SK-N-SH (cell line): ENCODE measurements around the gene UBE2S. TPM values are rescaled to one million over a fixed set of nuclear protein-coding genes. Genes with fewer than 3 reads are reported as not detected.
A peak's percentile ranks its signal among the peaks of the same experiment; 100 is the strongest.

Experiments
- CTCF ChIA-PET: fragments of 300-600, 350-600 bp; formaldehyde crosslinking; extraction: SDS; loops from one replicate; lab custom pipeline; 2021; lab: Yijun Ruan, JAX
- POLR2A ChIA-PET: fragments of 350-600 bp; sonication (Branson Sonifier 250); formaldehyde crosslinking; extraction: SDS; loops from one replicate; lab custom pipeline; 2020; ENCODE audit warnings: antibody characterized with exemption, inconsistent platforms; lab: Yijun Ruan, JAX
- DNase-seq: peaks from one replicate; pipeline ENCODE4 v3.0.0; 2012
- H2AFZ ChIP-seq: fragments of 200-600 bp; sonication (generic); 2 replicates; pipeline ENCODE4 v1.8.1; 2016; ENCODE audit warnings: antibody characterized with exemption, mild to moderate bottlenecking, low read depth
- H3F3A ChIP-seq: fragments of 200-600 bp; sonication (generic); replicated peaks from 2 replicates; pipeline ENCODE3; 2016; ENCODE audit warnings: antibody characterized with exemption, mild to moderate bottlenecking; ENCODE audit not compliant: insufficient read depth
- H3K27ac ChIP-seq, 2 experiments: fragments of 200-500 bp in 1 of 2; fragments of 200-600 bp in 1 of 2; sonication (Bioruptor generic) in 1 of 2; sonication (generic), shearing (Covaris generic) in 1 of 2; 2 replicates each; pipeline versions ENCODE4 v1.5.1 to v1.6.1; 2014 to 2016; ENCODE audit warnings: low read depth in 2 of 2, inconsistent platforms in 1 of 2, low read length in 1 of 2, mild to moderate bottlenecking in 1 of 2, mixed read lengths in 1 of 2
- H3K27me3 ChIP-seq: fragments of 200-600 bp; sonication (generic), shearing (Covaris generic); 2 replicates; pipeline ENCODE4 v1.6.1; 2016; ENCODE audit warnings: mixed run types; ENCODE audit not compliant: insufficient read depth
- H3K36me3 ChIP-seq, 2 experiments: fragments of 200-500 bp in 1 of 2; fragments of 200-600 bp in 1 of 2; sonication (Bioruptor generic) in 1 of 2; sonication (generic) in 1 of 2; replicated peaks in 1 of 2; 2 replicates each; pipeline versions ENCODE3 to v1.5.1; 2014 to 2016; ENCODE audit warnings: low read length in 1 of 2, mild to moderate bottlenecking in 1 of 2; ENCODE audit not compliant: insufficient read depth in 2 of 2, control insufficient read depth in 1 of 2
- H3K4me1 ChIP-seq, 2 experiments: fragments of 200-500 bp in 1 of 2; fragments of 200-600 bp in 1 of 2; sonication (Bioruptor generic) in 1 of 2; sonication (generic), shearing (Covaris generic) in 1 of 2; 2 replicates each; pipeline versions ENCODE4 v1.5.1 to v1.6.1; 2014 to 2016; ENCODE audit warnings: low read depth in 1 of 2, low read length in 1 of 2, mixed run types in 1 of 2; ENCODE audit not compliant: insufficient read depth in 2 of 2, control insufficient read depth in 1 of 2
- H3K4me2 ChIP-seq: fragments of 200-600 bp; sonication (generic), shearing (Covaris generic); 2 replicates; pipeline ENCODE4 v1.6.1; 2017; ENCODE audit warnings: mixed run types
- H3K4me3 ChIP-seq, 2 experiments: fragments of 200-500 bp in 1 of 2; fragments of 200-600 bp in 1 of 2; sonication (Bioruptor generic) in 1 of 2; sonication (generic), shearing (Covaris generic) in 1 of 2; 2 replicates each; pipeline versions ENCODE4 v1.5.1 to v1.8.1; 2014 to 2016; ENCODE audit warnings: low read depth in 2 of 2, inconsistent platforms in 1 of 2, low read length in 1 of 2, mild to moderate bottlenecking in 1 of 2, mixed read lengths in 1 of 2, moderate library complexity in 1 of 2
- H3K79me2 ChIP-seq: fragments of 200-600 bp; sonication (generic); 2 replicates; pipeline ENCODE4 v1.8.1; 2017; ENCODE audit warnings: mild to moderate bottlenecking; ENCODE audit not compliant: insufficient read depth
- H3K9ac ChIP-seq: fragments of 200-600 bp; sonication (generic); 2 replicates; pipeline ENCODE4 v1.6.1; 2017; ENCODE audit warnings: mixed run types
- H3K9me2 ChIP-seq: fragments of 200-600 bp; sonication (generic); 2 replicates; pipeline ENCODE4 v1.6.1; 2017; ENCODE audit warnings: mixed run types
- H3K9me3 ChIP-seq: fragments of 200-600 bp; sonication (generic); 2 replicates; pipeline ENCODE4 v1.6.1; 2017; ENCODE audit warnings: mixed run types, mild to moderate bottlenecking, moderate library complexity
- H4K20me1 ChIP-seq: fragments of 200-600 bp; sonication (generic); 2 replicates; pipeline ENCODE4 v1.6.1; 2017; ENCODE audit warnings: mild to moderate bottlenecking, mixed run types; ENCODE audit not compliant: insufficient read depth
- CHD2 ChIP-seq: fragments of 150-350 bp; IDR thresholded peaks from 2 replicates; pipeline ENCODE4 v1.6.1; 2018; ENCODE audit warnings: low read length; ENCODE audit not compliant: partially characterized antibody
- FOXM1 ChIP-seq: IDR thresholded peaks from 2 replicates; pipeline ENCODE4 v1.4.0; 2012; ENCODE audit warnings: low read depth, mild to moderate bottlenecking
- MEF2A ChIP-seq: IDR thresholded peaks from 2 replicates; pipeline ENCODE4 v1.4.0; 2012; ENCODE audit warnings: low read depth, borderline replicate concordance
- MXI1 ChIP-seq: IDR thresholded peaks from 2 replicates; pipeline ENCODE4 v1.6.1; 2012; ENCODE audit warnings: mild to moderate bottlenecking, low read depth, low read length, improper control_type of control experiment
- POLR2AphosphoS5 ChIP-seq: IDR thresholded peaks from 2 replicates; pipeline ENCODE4 v1.6.1; 2012; ENCODE audit warnings: low read depth, low read length
- RAD21 ChIP-seq: IDR thresholded peaks from 2 replicates; pipeline ENCODE4 v1.6.1; 2012; ENCODE audit warnings: mild to moderate bottlenecking, low read length
- RCOR1 ChIP-seq: fragments of 150-350 bp; IDR thresholded peaks from 2 replicates; pipeline ENCODE4 v1.6.1; 2017; ENCODE audit warnings: antibody characterized with exemption, low read length
- RFX5 ChIP-seq: IDR thresholded peaks from 2 replicates; pipeline ENCODE4 v1.6.1; 2012; ENCODE audit warnings: mild to moderate bottlenecking, improper control_type of control experiment, low read length
- RXRA ChIP-seq: IDR thresholded peaks from 2 replicates; pipeline ENCODE4 v1.4.0; 2012; ENCODE audit warnings: low read depth, mild to moderate bottlenecking, borderline replicate concordance
- SMC3 ChIP-seq: IDR thresholded peaks from 2 replicates; pipeline ENCODE4 v1.6.1; 2012; ENCODE audit warnings: low read depth, low read length, improper control_type of control experiment
- TAF1 ChIP-seq: IDR thresholded peaks from 2 replicates; pipeline ENCODE4 v1.6.1; 2012; ENCODE audit warnings: low read depth, mild to moderate bottlenecking, low read length, moderate library complexity, borderline replicate concordance
- TCF12 ChIP-seq: IDR thresholded peaks from 2 replicates; pipeline ENCODE4 v1.4.0; 2012
- TEAD4 ChIP-seq: IDR thresholded peaks from 2 replicates; pipeline ENCODE4 v1.4.0; 2012; ENCODE audit warnings: mild to moderate bottlenecking, borderline replicate concordance; ENCODE audit not compliant: insufficient read depth
- WGBS: methylation state at CpG from one replicate; pipeline ENCODE4 v1.1.6; 2017; ENCODE audit warnings: low lambda C conversion rate; 5-methylcytosine and 5-hydroxymethylcytosine counted together
- polyA plus RNA-seq, 3 experiments: library from polyadenylated mRNA; depleted of rRNA; stranded (reverse); fragments of >200 nt; gene quantifications; 2 replicates each; pipeline ENCODE4 v1.2.3, GENCODE V29; 2012
- TF ChIP-seq, protein P1 (sequence below): fragments of 150-350 bp; IDR thresholded peaks from 2 replicates; pipeline ENCODE4 v1.6.1; 2016; ENCODE audit warnings: mild to moderate bottlenecking, low read depth, low read length
- TF ChIP-seq, protein P2 (sequence below): IDR thresholded peaks from 2 replicates; pipeline ENCODE4; 2012
- TF ChIP-seq, protein P3 (sequence below): fragments of 150-350 bp; IDR thresholded peaks from 2 replicates; pipeline ENCODE4 v1.6.1; 2017; ENCODE audit warnings: antibody characterized with exemption, low read length, low read depth, borderline replicate concordance
- TF ChIP-seq, protein P4 (sequence below): fragments of 200-600 bp; sonication (generic); IDR thresholded peaks from 2 replicates; pipeline ENCODE4 v1.6.1; 2017; ENCODE audit warnings: antibody characterized with exemption, mild to moderate bottlenecking, moderate library complexity

Gene UBE2S
- polyA plus RNA-seq, 1 of the 3 experiments (the other 2 are of a cell fraction), result 133 TPM

- DNase-seq, result peak; percentile 30
- Histone ChIP-seq H3K9ac (peak within 1 kb of the TSS; percentile 97), H3K27me3 (no peaks in the 10 kb centered on the region), H3K36me3 (peaks cover 26 to 31% of the 10 kb centered on the region in 2 experiments), H3K79me2 (peaks cover 36% of the 10 kb centered on the region), H3K4me2 (peak within 1 kb of the TSS; percentile 78), H3F3A (peaks cover 16% of the 10 kb centered on the region), H3K9me2 (no peaks in the 10 kb centered on the region), H3K4me3 (peak within 1 kb of the TSS; percentile 86 to 97), H3K4me1 (peaks cover 18 to 40% of the 10 kb centered on the region in 2 experiments; a peak in 3 of 4 replicates), H4K20me1 (peaks cover 34% of the 10 kb centered on the region), H3K9me3 (no peaks in the 10 kb centered on the region), H3K27ac (peak within 1 kb of the TSS; percentile 98), H2AFZ (peak within 1 kb of the TSS; percentile 94)
- ChIA-PET CTCF (interaction anchor here (0.5 to 2.9 kb wide), 25 partner anchors 11 to 270 kb away, joined by 3 to 33 read pairs (median 3); partner anchors contain the start of genes DNAAF3 and IL11), POLR2A (interaction anchor here (1.0 to 1.9 kb wide), 7 partner anchors 16 to 157 kb away, joined by 3 to 12 read pairs (median 4); partner anchors contain the start of genes KMT5C, UBE2S and ZNF628)
- TF ChIP-seq POLR2AphosphoS5, result no peak
- 55% methylated on average over 33 of the region's 72 CpGs for WGBS
These were observed 23.3 kb downstream of the UBE2S start, which contains the start of gene TMEM238 for GRCh38 chr19:55384131-55384919. Gene TMEM238, minus strand, starts transcription at chr19:55384292. Its CDS starts 33 bp downstream, at chr19:55384259.

GRCh38 chr19:55383279-55384130, 24.1 kb downstream of the UBE2S start:
- H3K4me2 ChIP-seq, result peak overlapping the region; percentile 59
- H3K4me1 ChIP-seq, result peaks cover 15 to 38% of the 10 kb centered on the region in 2 experiments; a peak in 3 of 4 replicates
- peaks cover 27% of the 10 kb centered on the region for H3K79me2 ChIP-seq
- no peaks in the 10 kb centered on the region for H3K9me3 ChIP-seq
- H3K27ac ChIP-seq, result peak overlapping the region in 1 of 2 experiments; percentile 98; a peak in 2 of 4 replicates
- H3K36me3 ChIP-seq, result peaks cover 17 to 25% of the 10 kb centered on the region in 2 experiments
- DNase-seq, result peak; percentile 88
- H3K27me3 ChIP-seq, result no peaks in the 10 kb centered on the region
- H2AFZ ChIP-seq, result no peak overlapping the region
- H3K9me2 ChIP-seq, result no peaks in the 10 kb centered on the region
- no peak overlapping the region for H3K9ac ChIP-seq
- WGBS, result 25% methylated on average over 33 of the region's 88 CpGs
- peaks cover 26% of the 10 kb centered on the region for H4K20me1 ChIP-seq
- CTCF ChIA-PET, result interaction anchor here (0.6 to 2.9 kb wide), 26 partner anchors 10 to 271 kb away, joined by 3 to 33 read pairs (median 4); partner anchors contain the start of genes DNAAF3, IL11 and KMT5C
- peaks cover 9% of the 10 kb centered on the region for H3F3A ChIP-seq
- H3K4me3 ChIP-seq, result peak overlapping the region in 1 of 2 experiments; percentile 86; a peak in 2 of 4 replicates
- POLR2A ChIA-PET, result interaction anchor here (0.6 to 1.9 kb wide), 9 partner anchors 15 to 167 kb away, joined by 3 to 12 read pairs (median 3); partner anchors contain the start of genes KMT5C, UBE2S and ZNF628
- TF ChIP-seq RXRA, result no peak
- no peak for TF ChIP-seq RCOR1
- TF ChIP-seq RFX5, result no peak
- TF ChIP-seq, protein P1, sequence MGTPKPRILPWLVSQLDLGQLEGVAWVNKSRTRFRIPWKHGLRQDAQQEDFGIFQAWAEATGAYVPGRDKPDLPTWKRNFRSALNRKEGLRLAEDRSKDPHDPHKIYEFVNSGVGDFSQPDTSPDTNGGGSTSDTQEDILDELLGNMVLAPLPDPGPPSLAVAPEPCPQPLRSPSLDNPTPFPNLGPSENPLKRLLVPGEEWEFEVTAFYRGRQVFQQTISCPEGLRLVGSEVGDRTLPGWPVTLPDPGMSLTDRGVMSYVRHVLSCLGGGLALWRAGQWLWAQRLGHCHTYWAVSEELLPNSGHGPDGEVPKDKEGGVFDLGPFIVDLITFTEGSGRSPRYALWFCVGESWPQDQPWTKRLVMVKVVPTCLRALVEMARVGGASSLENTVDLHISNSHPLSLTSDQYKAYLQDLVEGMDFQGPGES, result no peak
- no peak for TF ChIP-seq MEF2A
- TF ChIP-seq, protein P2, sequence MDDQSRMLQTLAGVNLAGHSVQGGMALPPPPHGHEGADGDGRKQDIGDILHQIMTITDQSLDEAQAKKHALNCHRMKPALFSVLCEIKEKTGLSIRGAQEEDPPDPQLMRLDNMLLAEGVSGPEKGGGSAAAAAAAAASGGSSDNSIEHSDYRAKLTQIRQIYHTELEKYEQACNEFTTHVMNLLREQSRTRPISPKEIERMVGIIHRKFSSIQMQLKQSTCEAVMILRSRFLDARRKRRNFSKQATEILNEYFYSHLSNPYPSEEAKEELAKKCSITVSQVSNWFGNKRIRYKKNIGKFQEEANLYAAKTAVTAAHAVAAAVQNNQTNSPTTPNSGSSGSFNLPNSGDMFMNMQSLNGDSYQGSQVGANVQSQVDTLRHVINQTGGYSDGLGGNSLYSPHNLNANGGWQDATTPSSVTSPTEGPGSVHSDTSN, result no peak
- no peak for TF ChIP-seq POLR2AphosphoS5
- TF ChIP-seq, protein P3, sequence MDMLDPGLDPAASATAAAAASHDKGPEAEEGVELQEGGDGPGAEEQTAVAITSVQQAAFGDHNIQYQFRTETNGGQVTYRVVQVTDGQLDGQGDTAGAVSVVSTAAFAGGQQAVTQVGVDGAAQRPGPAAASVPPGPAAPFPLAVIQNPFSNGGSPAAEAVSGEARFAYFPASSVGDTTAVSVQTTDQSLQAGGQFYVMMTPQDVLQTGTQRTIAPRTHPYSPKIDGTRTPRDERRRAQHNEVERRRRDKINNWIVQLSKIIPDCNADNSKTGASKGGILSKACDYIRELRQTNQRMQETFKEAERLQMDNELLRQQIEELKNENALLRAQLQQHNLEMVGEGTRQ, result no peak
- peak; percentile 62 for TF ChIP-seq CHD2
- no peak for TF ChIP-seq TCF12
- no peak for TF ChIP-seq TAF1
- peak; percentile 38 for TF ChIP-seq RAD21
- TF ChIP-seq MXI1, result no peak
- TF ChIP-seq TEAD4, result no peak
- no peak for TF ChIP-seq FOXM1
- peak; percentile 36 for TF ChIP-seq SMC3
- TF ChIP-seq, protein P4, sequence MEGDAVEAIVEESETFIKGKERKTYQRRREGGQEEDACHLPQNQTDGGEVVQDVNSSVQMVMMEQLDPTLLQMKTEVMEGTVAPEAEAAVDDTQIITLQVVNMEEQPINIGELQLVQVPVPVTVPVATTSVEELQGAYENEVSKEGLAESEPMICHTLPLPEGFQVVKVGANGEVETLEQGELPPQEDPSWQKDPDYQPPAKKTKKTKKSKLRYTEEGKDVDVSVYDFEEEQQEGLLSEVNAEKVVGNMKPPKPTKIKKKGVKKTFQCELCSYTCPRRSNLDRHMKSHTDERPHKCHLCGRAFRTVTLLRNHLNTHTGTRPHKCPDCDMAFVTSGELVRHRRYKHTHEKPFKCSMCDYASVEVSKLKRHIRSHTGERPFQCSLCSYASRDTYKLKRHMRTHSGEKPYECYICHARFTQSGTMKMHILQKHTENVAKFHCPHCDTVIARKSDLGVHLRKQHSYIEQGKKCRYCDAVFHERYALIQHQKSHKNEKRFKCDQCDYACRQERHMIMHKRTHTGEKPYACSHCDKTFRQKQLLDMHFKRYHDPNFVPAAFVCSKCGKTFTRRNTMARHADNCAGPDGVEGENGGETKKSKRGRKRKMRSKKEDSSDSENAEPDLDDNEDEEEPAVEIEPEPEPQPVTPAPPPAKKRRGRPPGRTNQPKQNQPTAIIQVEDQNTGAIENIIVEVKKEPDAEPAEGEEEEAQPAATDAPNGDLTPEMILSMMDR, result peak; percentile 16; the same call in 1 of the 2 replicates
